GM12878 (cell line): ENCODE results near the gene FAM227B. TPM values are rescaled to one million over a fixed set of nuclear protein-coding genes. Genes with fewer than 3 reads are reported as not detected.

Source experiments
- ASH2L ChIP-seq: fragments of 300-600, 200-600 bp; sonication (generic); IDR thresholded peaks from 2 replicates; pipeline ENCODE4 v1.6.1; 2017; ENCODE audit warnings: low read depth, mild to moderate bottlenecking, borderline replicate concordance
- MTA2 ChIP-seq: fragments of 450-650 bp; IDR thresholded peaks from 2 replicates; pipeline ENCODE4 v1.6.1; 2016; ENCODE audit warnings: low read depth, mild to moderate bottlenecking, moderate library complexity
- MXI1 ChIP-seq: fragments of 150-350 bp; IDR thresholded peaks from 2 replicates; pipeline ENCODE4 v1.6.1; 2011; ENCODE audit warnings: low read depth, mild to moderate bottlenecking, inconsistent platforms, low read length, improper control_type of control experiment
- polyA plus RNA-seq, 11 experiments: library from polyadenylated mRNA; depleted of rRNA in 4 of 11; unstranded in 6 of 11; stranded (reverse) in 5 of 11; fragments of >200 nt; fragmentation: Nextera tagmentation in 4 of 11; fragmentation: Illumina TruSeq in 1 of 11; extraction: Ambion mirVana in 4 of 11; extraction: Trizol in 1 of 11; gene quantifications; 1 replicate in 1 of 11; 2 replicates in 10 of 11; pipeline versions ENCODE4 v1.2.1 to v1.2.3, GENCODE V29; 2011 to 2016; ENCODE audit warnings: inconsistent platforms in 2 of 11, missing spikeins in 2 of 11, low read depth in 1 of 11
- total RNA-seq, 4 experiments: library from RNA; depleted of rRNA in 3 of 4; stranded (reverse); fragments of >200 nt in 3 of 4; fragmentation: Illumina TruSeq in 1 of 4; extraction: Trizol in 1 of 4; gene quantifications; 2 replicates each; pipeline versions ENCODE4 v1.2.1 to v1.2.3, GENCODE V29; 2013 to 2021
- TF ChIP-seq, protein P1 (sequence below): fragments of 450-650 bp; IDR thresholded peaks from 2 replicates; pipeline ENCODE4 v1.6.1; 2016; ENCODE audit warnings: mild to moderate bottlenecking, moderate library complexity, borderline replicate concordance
- TF ChIP-seq, protein P2 (sequence below): fragments of 150-350 bp; IDR thresholded peaks from 2 replicates; pipeline ENCODE4 v1.6.1; 2016; ENCODE audit warnings: low read depth, low read length
- TF ChIP-seq, protein P3 (sequence below): fragments of 450-650 bp; conservative IDR thresholded peaks from 2 replicates; pipeline ENCODE4 v1.6.1; 2017; ENCODE audit warnings: mild to moderate bottlenecking, moderate library complexity
- TF ChIP-seq, protein P4 (sequence below): fragments of 450-650 bp; formaldehyde crosslinking; IDR thresholded peaks from 2 replicates; pipeline ENCODE4 v1.4.0; 2020; ENCODE audit warnings: mild to moderate bottlenecking, moderate library complexity
- TF ChIP-seq, protein P5 (sequence below): IDR thresholded peaks from 2 replicates; pipeline ENCODE4 v1.6.1; 2012; ENCODE audit warnings: low read depth, low read length, improper control_type of control experiment

FAM227B gene
- total and polyA plus RNA-seq, 10 of the 15 experiments (the other 5 are each of a cell fraction or from before 2014, with no cell fraction given), result 3.9 to 12.6 (median 6.9) TPM

DNA sequence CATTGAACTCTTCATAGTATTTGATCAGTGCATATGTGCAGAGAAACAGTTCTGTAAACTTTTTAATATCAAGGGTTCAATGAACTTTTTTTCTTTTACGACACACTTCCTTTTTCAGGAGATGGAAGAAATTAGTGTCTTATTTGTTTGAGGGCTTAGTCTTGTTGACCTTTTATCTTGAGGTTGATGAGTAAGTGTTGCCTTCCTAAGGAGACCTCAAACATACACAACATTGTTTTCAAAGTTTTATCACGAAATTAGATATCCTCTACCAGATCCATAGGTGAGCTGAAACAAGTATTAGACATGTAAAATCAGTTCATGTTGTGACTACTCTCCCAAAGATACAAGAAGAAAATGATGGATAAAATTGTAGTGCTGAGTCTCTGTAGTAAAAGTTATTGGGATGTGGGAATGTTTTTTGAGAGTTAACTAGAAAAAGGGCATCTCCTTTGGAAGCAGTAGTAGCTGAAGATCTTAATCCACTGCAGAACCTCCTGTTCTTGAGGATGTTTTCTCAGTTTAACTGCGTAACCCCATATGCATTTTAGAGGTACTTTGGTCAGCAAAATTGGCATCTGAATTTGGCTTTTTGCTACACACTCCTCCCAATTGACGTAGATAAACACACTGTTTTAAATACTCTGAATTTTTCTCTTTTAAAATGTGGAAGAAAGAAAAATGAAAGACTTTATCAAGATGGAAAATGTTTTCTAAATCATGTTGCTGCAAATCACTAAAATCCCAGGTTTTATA, 333.8 kb downstream of the FAM227B start (continued):
- TF ChIP-seq, protein P1, sequence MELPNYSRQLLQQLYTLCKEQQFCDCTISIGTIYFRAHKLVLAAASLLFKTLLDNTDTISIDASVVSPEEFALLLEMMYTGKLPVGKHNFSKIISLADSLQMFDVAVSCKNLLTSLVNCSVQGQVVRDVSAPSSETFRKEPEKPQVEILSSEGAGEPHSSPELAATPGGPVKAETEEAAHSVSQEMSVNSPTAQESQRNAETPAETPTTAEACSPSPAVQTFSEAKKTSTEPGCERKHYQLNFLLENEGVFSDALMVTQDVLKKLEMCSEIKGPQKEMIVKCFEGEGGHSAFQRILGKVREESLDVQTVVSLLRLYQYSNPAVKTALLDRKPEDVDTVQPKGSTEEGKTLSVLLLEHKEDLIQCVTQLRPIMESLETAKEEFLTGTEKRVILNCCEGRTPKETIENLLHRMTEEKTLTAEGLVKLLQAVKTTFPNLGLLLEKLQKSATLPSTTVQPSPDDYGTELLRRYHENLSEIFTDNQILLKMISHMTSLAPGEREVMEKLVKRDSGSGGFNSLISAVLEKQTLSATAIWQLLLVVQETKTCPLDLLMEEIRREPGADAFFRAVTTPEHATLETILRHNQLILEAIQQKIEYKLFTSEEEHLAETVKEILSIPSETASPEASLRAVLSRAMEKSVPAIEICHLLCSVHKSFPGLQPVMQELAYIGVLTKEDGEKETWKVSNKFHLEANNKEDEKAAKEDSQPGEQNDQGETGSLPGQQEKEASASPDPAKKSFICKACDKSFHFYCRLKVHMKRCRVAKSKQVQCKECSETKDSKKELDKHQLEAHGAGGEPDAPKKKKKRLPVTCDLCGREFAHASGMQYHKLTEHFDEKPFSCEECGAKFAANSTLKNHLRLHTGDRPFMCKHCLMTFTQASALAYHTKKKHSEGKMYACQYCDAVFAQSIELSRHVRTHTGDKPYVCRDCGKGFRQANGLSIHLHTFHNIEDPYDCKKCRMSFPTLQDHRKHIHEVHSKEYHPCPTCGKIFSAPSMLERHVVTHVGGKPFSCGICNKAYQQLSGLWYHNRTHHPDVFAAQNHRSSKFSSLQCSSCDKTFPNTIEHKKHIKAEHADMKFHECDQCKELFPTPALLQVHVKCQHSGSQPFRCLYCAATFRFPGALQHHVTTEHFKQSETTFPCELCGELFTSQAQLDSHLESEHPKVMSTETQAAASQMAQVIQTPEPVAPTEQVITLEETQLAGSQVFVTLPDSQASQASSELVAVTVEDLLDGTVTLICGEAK, result no peak
- TF ChIP-seq, protein P2, sequence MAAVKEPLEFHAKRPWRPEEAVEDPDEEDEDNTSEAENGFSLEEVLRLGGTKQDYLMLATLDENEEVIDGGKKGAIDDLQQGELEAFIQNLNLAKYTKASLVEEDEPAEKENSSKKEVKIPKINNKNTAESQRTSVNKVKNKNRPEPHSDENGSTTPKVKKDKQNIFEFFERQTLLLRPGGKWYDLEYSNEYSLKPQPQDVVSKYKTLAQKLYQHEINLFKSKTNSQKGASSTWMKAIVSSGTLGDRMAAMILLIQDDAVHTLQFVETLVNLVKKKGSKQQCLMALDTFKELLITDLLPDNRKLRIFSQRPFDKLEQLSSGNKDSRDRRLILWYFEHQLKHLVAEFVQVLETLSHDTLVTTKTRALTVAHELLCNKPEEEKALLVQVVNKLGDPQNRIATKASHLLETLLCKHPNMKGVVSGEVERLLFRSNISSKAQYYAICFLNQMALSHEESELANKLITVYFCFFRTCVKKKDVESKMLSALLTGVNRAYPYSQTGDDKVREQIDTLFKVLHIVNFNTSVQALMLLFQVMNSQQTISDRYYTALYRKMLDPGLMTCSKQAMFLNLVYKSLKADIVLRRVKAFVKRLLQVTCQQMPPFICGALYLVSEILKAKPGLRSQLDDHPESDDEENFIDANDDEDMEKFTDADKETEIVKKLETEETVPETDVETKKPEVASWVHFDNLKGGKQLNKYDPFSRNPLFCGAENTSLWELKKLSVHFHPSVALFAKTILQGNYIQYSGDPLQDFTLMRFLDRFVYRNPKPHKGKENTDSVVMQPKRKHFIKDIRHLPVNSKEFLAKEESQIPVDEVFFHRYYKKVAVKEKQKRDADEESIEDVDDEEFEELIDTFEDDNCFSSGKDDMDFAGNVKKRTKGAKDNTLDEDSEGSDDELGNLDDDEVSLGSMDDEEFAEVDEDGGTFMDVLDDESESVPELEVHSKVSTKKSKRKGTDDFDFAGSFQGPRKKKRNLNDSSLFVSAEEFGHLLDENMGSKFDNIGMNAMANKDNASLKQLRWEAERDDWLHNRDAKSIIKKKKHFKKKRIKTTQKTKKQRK, result no peak
- no peak for TF ChIP-seq MTA2
- TF ChIP-seq MXI1, result no peak
- TF ChIP-seq ASH2L, result no peak
- TF ChIP-seq, protein P3, sequence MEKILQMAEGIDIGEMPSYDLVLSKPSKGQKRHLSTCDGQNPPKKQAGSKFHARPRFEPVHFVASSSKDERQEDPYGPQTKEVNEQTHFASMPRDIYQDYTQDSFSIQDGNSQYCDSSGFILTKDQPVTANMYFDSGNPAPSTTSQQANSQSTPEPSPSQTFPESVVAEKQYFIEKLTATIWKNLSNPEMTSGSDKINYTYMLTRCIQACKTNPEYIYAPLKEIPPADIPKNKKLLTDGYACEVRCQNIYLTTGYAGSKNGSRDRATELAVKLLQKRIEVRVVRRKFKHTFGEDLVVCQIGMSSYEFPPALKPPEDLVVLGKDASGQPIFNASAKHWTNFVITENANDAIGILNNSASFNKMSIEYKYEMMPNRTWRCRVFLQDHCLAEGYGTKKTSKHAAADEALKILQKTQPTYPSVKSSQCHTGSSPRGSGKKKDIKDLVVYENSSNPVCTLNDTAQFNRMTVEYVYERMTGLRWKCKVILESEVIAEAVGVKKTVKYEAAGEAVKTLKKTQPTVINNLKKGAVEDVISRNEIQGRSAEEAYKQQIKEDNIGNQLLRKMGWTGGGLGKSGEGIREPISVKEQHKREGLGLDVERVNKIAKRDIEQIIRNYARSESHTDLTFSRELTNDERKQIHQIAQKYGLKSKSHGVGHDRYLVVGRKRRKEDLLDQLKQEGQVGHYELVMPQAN, result no peak
- TF ChIP-seq, protein P4, sequence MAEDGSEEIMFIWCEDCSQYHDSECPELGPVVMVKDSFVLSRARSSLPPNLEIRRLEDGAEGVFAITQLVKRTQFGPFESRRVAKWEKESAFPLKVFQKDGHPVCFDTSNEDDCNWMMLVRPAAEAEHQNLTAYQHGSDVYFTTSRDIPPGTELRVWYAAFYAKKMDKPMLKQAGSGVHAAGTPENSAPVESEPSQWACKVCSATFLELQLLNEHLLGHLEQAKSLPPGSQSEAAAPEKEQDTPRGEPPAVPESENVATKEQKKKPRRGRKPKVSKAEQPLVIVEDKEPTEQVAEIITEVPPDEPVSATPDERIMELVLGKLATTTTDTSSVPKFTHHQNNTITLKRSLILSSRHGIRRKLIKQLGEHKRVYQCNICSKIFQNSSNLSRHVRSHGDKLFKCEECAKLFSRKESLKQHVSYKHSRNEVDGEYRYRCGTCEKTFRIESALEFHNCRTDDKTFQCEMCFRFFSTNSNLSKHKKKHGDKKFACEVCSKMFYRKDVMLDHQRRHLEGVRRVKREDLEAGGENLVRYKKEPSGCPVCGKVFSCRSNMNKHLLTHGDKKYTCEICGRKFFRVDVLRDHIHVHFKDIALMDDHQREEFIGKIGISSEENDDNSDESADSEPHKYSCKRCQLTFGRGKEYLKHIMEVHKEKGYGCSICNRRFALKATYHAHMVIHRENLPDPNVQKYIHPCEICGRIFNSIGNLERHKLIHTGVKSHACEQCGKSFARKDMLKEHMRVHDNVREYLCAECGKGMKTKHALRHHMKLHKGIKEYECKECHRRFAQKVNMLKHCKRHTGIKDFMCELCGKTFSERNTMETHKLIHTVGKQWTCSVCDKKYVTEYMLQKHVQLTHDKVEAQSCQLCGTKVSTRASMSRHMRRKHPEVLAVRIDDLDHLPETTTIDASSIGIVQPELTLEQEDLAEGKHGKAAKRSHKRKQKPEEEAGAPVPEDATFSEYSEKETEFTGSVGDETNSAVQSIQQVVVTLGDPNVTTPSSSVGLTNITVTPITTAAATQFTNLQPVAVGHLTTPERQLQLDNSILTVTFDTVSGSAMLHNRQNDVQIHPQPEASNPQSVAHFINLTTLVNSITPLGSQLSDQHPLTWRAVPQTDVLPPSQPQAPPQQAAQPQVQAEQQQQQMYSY (CRISPR knock-in tag), result no peak
- TF ChIP-seq, protein P5, sequence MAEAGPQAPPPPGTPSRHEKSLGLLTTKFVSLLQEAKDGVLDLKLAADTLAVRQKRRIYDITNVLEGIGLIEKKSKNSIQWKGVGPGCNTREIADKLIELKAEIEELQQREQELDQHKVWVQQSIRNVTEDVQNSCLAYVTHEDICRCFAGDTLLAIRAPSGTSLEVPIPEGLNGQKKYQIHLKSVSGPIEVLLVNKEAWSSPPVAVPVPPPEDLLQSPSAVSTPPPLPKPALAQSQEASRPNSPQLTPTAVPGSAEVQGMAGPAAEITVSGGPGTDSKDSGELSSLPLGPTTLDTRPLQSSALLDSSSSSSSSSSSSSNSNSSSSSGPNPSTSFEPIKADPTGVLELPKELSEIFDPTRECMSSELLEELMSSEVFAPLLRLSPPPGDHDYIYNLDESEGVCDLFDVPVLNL, result no peak
